CD4-positive, alpha-beta T cell treated with Interleukin-6 at 100 ng/mL for 8 hours (primary cell): Measurements from ENCODE around the gene THSD4.
"Not testable (repeated sequence)": the region's sequence is repeated elsewhere in the genome, so short reads cannot be mapped to it uniquely, and the experiment has no call there.

Source experiments
- DNase-seq: peaks from one replicate; pipeline ENCODE4 v3.0.0-alpha.2; 2020; ENCODE audit warnings: mixed read lengths, low spot score

Gene THSD4

GRCh38 chr15:71386005-71386404 is 270.7 kb downstream of the THSD4 start:
- no peak for DNase-seq

- DNase-seq, result no peak
Measured at GRCh38 chr15:71386448-71387236, 271.4 kb downstream of the THSD4 start.

GRCh38 chr15:71387810-71388209 is 272.5 kb downstream of the THSD4 start:
- no peak for DNase-seq

GRCh38 chr15:71390096-71390495 is 274.8 kb downstream of the THSD4 start:
- no peak for DNase-seq

GRCh38 chr15:71391421-71392088 is 276.3 kb downstream of the THSD4 start:
- no peak for DNase-seq

GRCh38 chr15:71392861-71393283 is 277.6 kb downstream of the THSD4 start:
- no peak for DNase-seq

GRCh38 chr15:71393383-71393782 is 278.1 kb downstream of the THSD4 start:
- no peak for DNase-seq

GRCh38 chr15:71396536-71397125 is 281.4 kb downstream of the THSD4 start:
- no peak for DNase-seq

- no peak for DNase-seq
Measured at GRCh38 chr15:71397377-71397776, 282.1 kb downstream of the THSD4 start.

- DNase-seq, result no peak
Measured at GRCh38 chr15:71400294-71400693, 285.0 kb downstream of the THSD4 start.

- not testable (repeated sequence) for DNase-seq
Measured at GRCh38 chr15:71401728-71402127, 286.5 kb downstream of the THSD4 start.

- no peak for DNase-seq
Measured at GRCh38 chr15:71409541-71409940, 294.3 kb downstream of the THSD4 start.

- no peak for DNase-seq
Measured at GRCh38 chr15:71410347-71410746, 295.1 kb downstream of the THSD4 start.

- DNase-seq, result no peak
Measured at GRCh38 chr15:71411538-71412482, 296.5 kb downstream of the THSD4 start.

- DNase-seq, result no peak
Measured at GRCh38 chr15:71413419-71413818, 298.1 kb downstream of the THSD4 start.

- no peak for DNase-seq
Measured at GRCh38 chr15:71414853-71415252, 299.6 kb downstream of the THSD4 start.

GRCh38 chr15:71422530-71423259 is 307.4 kb downstream of the THSD4 start:
- DNase-seq, result no peak

GRCh38 chr15:71424765-71425164 is 309.5 kb downstream of the THSD4 start:
- no peak for DNase-seq

- no peak for DNase-seq
Measured at GRCh38 chr15:71425388-71425787, 310.1 kb downstream of the THSD4 start.

- DNase-seq, result no peak
Measured at GRCh38 chr15:71426792-71427191, 311.5 kb downstream of the THSD4 start.

GRCh38 chr15:71430782-71431181 is 315.5 kb downstream of the THSD4 start:
- no peak for DNase-seq
